ENCODE data around the gene CYP3A5. TPM values are rescaled to one million over a fixed set of nuclear protein-coding genes. Genes with fewer than 3 reads are reported as not detected.

The CYP3A5 gene
- total and polyA plus RNA-seq, 2 of the 8 experiments (the other 6 are each of a cell fraction or from before 2014, with no cell fraction given): 0.06 TPM; not detected in 1

- H2BK20ac ChIP-seq (ENCODE audit: low read length): no peak overlapping the region
- no peak overlapping the region for H2BK5ac ChIP-seq (ENCODE audit: low read depth, low read length)
- no peaks in the 10 kb centered on the region for H3K9me3 ChIP-seq (ENCODE audit: insufficient read depth in 2 of 2, low read depth in 1 of 2, low read length in 1 of 2)
- no peaks in the 10 kb centered on the region; the same call in 1 of the 2 replicates for H3K79me1 ChIP-seq (ENCODE audit: low read depth, low read length)
- peaks cover 3 to 11% (median 9%) of the 10 kb centered on the region in 4 experiments for H3K4me1 ChIP-seq (replicated peaks in 1 of 4; ENCODE audit: control insufficient read depth in 3 of 4, insufficient read depth in 4 of 4, low read length in 3 of 4)
- FAIRE-seq (no peak), DNase-seq (ENCODE audit: low read depth in 1 of 2, low spot score in 2 of 2) (no peak)
- H3K4me2 ChIP-seq (ENCODE audit: insufficient read depth in 1 of 2, low read depth in 2 of 2, low read length in 2 of 2): no peak overlapping the region
- H4K5ac ChIP-seq (ENCODE audit: insufficient read length, low read depth, low read length): no peak overlapping the region
- ChIA-PET POLR2A (ENCODE audit: partially characterized antibody) (interaction anchor here (1.0 to 1.6 kb wide), 3 partner anchors 10 to 61 kb away, joined by 3 to 5 read pairs (median 4); partner anchors contain the start of gene ZSCAN25), CTCF (ENCODE audit: partially characterized antibody) (interaction anchor here (1.6 to 2.7 kb wide), 2 partner anchors 11 to 272 kb away, joined by 5 to 9 read pairs; no protein-coding TSS in a partner anchor)
- no peak overlapping the region for H3K9ac ChIP-seq (replicated peaks in 1 of 4; ENCODE audit: extremely low read depth in 1 of 4, low read depth in 3 of 4, low read length in 3 of 4)
- H3K27ac ChIP-seq (ENCODE audit: low read depth, low read length): no peak overlapping the region
- H2AK5ac ChIP-seq (ENCODE audit: low read depth, low read length): no peak overlapping the region
- 0 out of 8 replicates have a peak, but pooled peaks cover 0 to 3% (median 0%) of the 10 kb centered on the region in 4 experiments for H3K36me3 ChIP-seq (ENCODE audit: control insufficient read depth in 2 of 4, insufficient read depth in 4 of 4, low read length in 3 of 4)
- H4K8ac ChIP-seq (ENCODE audit: extremely low read depth, insufficient read depth, low read length): no peak overlapping the region
- H3K56ac ChIP-seq (replicated peaks; ENCODE audit: insufficient read length, low read depth, low read length): no peak overlapping the region
- no peak overlapping the region for H3K18ac ChIP-seq (ENCODE audit: extremely low read depth, low read length)
- H2BK12ac ChIP-seq (ENCODE audit: low read depth, low read length): no peak overlapping the region
- no peaks in the 10 kb centered on the region for H3K23me2 ChIP-seq (ENCODE audit: low read depth, low read length)
- H4K20me1 ChIP-seq (replicated peaks in 1 of 2; ENCODE audit: control insufficient read depth in 1 of 2, insufficient read depth in 2 of 2, low read length in 2 of 2): no peaks in the 10 kb centered on the region
- H2AFZ ChIP-seq (ENCODE audit: low read length): no peak overlapping the region
- no peak overlapping the region for H3K14ac ChIP-seq (ENCODE audit: insufficient read length)
- no peak overlapping the region for H3K23ac ChIP-seq (ENCODE audit: insufficient read length)
- no peak overlapping the region for H2BK15ac ChIP-seq (ENCODE audit: low read length)
- H3K79me2 ChIP-seq (ENCODE audit: control insufficient read depth in 1 of 2, insufficient read depth in 2 of 2, low read length in 2 of 2): no peaks in the 10 kb centered on the region
- H3K4me3 ChIP-seq (ENCODE audit: extremely low read depth in 1 of 4, insufficient read depth in 2 of 4, low read depth in 3 of 4, low read length in 4 of 4): no peak overlapping the region
- no peak overlapping the region for H2BK120ac ChIP-seq (replicated peaks; ENCODE audit: low read depth, low read length)
- 92% methylated on average over 1 of the region's 1 CpG; no CpG with 5 or more reads in 1 of the 2 experiments for WGBS, 2 experiments (ENCODE audit: extremely low coverage in 1 of 2, insufficient coverage in 1 of 2, insufficient read length in 1 of 2, insufficient replicate concordance in 2 of 2, low coverage in 1 of 2, low lambda C conversion rate in 2 of 2, missing lambda C conversion rate in 1 of 2)
- no peaks in the 10 kb centered on the region for H3K27me3 ChIP-seq (replicated peaks in 1 of 4; ENCODE audit: control insufficient read depth in 3 of 4, extremely low read depth in 1 of 4, insufficient read depth in 3 of 4, low read length in 3 of 4)
- H4K91ac ChIP-seq (replicated peaks; ENCODE audit: insufficient read length, low read length): no peak overlapping the region
- H3K4ac ChIP-seq (replicated peaks; ENCODE audit: insufficient read length, low read depth, low read length): no peak overlapping the region
- no peak for TF ChIP-seq JUN (IDR thresholded peaks at IDR 0.05; ENCODE audit: low read depth, low read length)
- TF ChIP-seq ZNF274 (IDR thresholded peaks at IDR 0.05; ENCODE audit: borderline replicate concordance, extremely low read depth, low read length): no peak
- no peak for TF ChIP-seq RBBP5 (IDR thresholded peaks at IDR 0.05; ENCODE audit: borderline replicate concordance, low read depth, low read length)
- no peak for TF ChIP-seq CEBPB (IDR thresholded peaks at IDR 0.05; ENCODE audit: low read depth, low read length)
- TF ChIP-seq TAF1 (IDR thresholded peaks at IDR 0.05; ENCODE audit: low read depth, low read length): no peak
These were observed 37.8 kb downstream of the CYP3A5 start for GRCh38 chr7:99642027-99642426.

All from H1 (cell line).